Heart left ventricle (tissue), 16 donors: ENCODE data around the gene ZBTB4. TPM values are rescaled to one million over a fixed set of nuclear protein-coding genes. Genes with fewer than 3 reads are reported as not detected.

Source experiments
- ATAC-seq, 4 donors: fragments of 200-7000 bp; cut with Tn5 transposase; one replicate each; pipeline ENCODE4 v1.9.1; 2020 to 2022; ENCODE audit warnings: moderate library complexity in 4 of 4, mild to moderate bottlenecking in 3 of 4, moderate number of reproducible peaks in 1 of 4
- DNase-seq, 5 donors: peaks; one replicate each; pipeline ENCODE4 v3.0.0-alpha.2; 2020
- H3K27ac ChIP-seq, 12 donors: fragments of 200-600 bp; sonication (generic) in 4 of 12; one replicate each; pipeline versions ENCODE4 v1.5.0 to v1.8.0; 2016 to 2022; ENCODE audit warnings: mild to moderate bottlenecking in 2 of 12
- H3K27me3 ChIP-seq, 9 donors: fragments of 200-600 bp; sonication (generic) in 2 of 9; one replicate each; pipeline versions ENCODE4 v1.5.1 to v1.8.0; 2016 to 2022; ENCODE audit warnings: mild to moderate bottlenecking in 3 of 9
- H3K36me3 ChIP-seq, 9 donors: fragments of 200-600 bp; sonication (generic) in 2 of 9; one replicate each; pipeline versions ENCODE4 v1.5.0 to v1.8.0; 2018 to 2022; ENCODE audit warnings: mild to moderate bottlenecking in 2 of 9
- H3K4me1 ChIP-seq, 12 donors: fragments of 200-600 bp; sonication (generic) in 4 of 12; one replicate each; pipeline versions ENCODE4 v1.5.0 to v1.8.0; 2016 to 2022; ENCODE audit warnings: mild to moderate bottlenecking in 3 of 12
- H3K4me3 ChIP-seq, 12 donors: fragments of 200-600 bp; sonication (generic) in 4 of 12; one replicate each; pipeline versions ENCODE4 v1.5.0 to v1.8.0; 2017 to 2022; ENCODE audit warnings: mild to moderate bottlenecking in 9 of 12, moderate library complexity in 4 of 12
- H3K9me3 ChIP-seq, 12 donors: fragments of 200-600 bp; sonication (generic) in 4 of 12; one replicate each; pipeline versions ENCODE4 v1.5.0 to v1.8.0; 2016 to 2022; ENCODE audit warnings: mild to moderate bottlenecking in 1 of 12
- POLR2A ChIP-seq, 2 donors: fragments of 450-650 bp; IDR thresholded peaks; one replicate each; pipeline ENCODE4 v1.6.1; 2017; ENCODE audit warnings: antibody characterized with exemption in 2 of 2, mild to moderate bottlenecking in 2 of 2, moderate library complexity in 2 of 2
- WGBS, 4 donors: extraction: QIAGEN DNeasy Blood & Tissue Kit in 2 of 4; methylation state at CpG; one replicate each; pipeline versions ENCODE4 v1.1.5 to v1.1.7; 2013 to 2018; 5-methylcytosine and 5-hydroxymethylcytosine counted together
- intact Hi-C, 10 donors: fragments of 100-400 bp; cut with DNase I; formaldehyde crosslinking; loops; one replicate each; pipeline versions ENCODE4 v1.11.1 to v1.14.2; 2022
- polyA plus RNA-seq, 2 donors: library from polyadenylated mRNA; stranded (reverse); fragments of 200-250 nt; gene quantifications; one replicate each; pipeline ENCODE4 v1.2.3, GENCODE V29; 2013
- total RNA-seq, 9 donors: library from RNA; depleted of rRNA in 2 of 9; stranded (reverse); fragments of >200 nt in 2 of 9; fragmentation: NEBNext Ultra II Directional in 3 of 9; extraction: Animal tissue kit (Norgen Biotek cat#: 25700) in 3 of 9; gene quantifications; one replicate each; pipeline versions ENCODE4 v1.1.0 to v1.2.4, GENCODE V29; 2016 to 2023
- TF ChIP-seq, protein P1 (sequence below), 12 donors: fragments of 200-600 bp; sonication (generic) in 4 of 12; IDR thresholded peaks; one replicate each; pipeline versions ENCODE4 v1.5.0 to v1.8.0; 2018 to 2022; ENCODE audit warnings: antibody characterized with exemption in 12 of 12, mild to moderate bottlenecking in 5 of 12
- donor health status: ischemic (EF 13 %, LVEDD 7.1; RV severe dilation, severe dysfunction).
- donor health status: healthy with polysubstance abuse.
- donor health status: DM: no; HTN: yes; CAD: no.
- donor health status: DM: no; HTN: no; CAD: no.
- donor health status: ischemic (EF 25% LVEDD 6.9; RV normal size, moderate dysfunction).
- donor health status: ischemic (EF 25% LVEDD 5.7; RV mildly dilated, moderate dysfunction).
- donor health status: healthy.
- donor health status: DM: yes; HTN: yes; CAD: no.
- donor health status: ischemic (EF 35%, LVEDD 5.7; RV mildly dilated, moderate dysfunction).
- donor health status: nonischemic (EF 11% LVEDD 7.7; RV severe dilation, severe dysfunction).
- donor health status: DM: yes; HTN: yes; CAD: no.
- donor health status: PGD.
- donor health status: ischemic (EF 29% LVEDD 5.4; RV normal size, mild dysfunction).
- donor health status: nonischemic (EF 23%, LVEDD 6.1; RV moderate dilation, normal function).

The ZBTB4 gene
- total and polyA plus RNA-seq, 11 donors, result 29.3 to 77.2 (median 58.9) TPM

DNA sequence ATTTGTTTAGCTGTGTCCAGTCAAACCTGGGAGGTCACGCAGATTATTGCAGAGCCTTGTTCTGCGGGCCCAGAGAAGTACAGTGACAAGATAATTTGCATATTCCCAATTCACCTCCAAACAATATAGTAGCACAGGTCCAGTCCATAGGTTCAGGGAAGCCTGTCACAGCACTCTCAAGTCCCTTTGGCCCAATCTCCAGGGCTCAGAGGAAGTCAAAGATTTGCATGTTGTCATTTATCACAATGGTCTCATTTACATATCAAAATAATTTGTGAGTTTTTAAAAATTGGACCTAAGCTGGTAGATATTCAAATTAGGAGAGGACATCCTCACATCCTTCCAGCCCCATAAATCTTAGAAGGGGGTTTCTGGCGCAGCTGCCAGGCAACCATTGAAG, 11.9 kb downstream of the ZBTB4 start:
- H3K27ac ChIP-seq, result peak overlapping the region; percentile 69 to 86 (median 81)

DNA sequence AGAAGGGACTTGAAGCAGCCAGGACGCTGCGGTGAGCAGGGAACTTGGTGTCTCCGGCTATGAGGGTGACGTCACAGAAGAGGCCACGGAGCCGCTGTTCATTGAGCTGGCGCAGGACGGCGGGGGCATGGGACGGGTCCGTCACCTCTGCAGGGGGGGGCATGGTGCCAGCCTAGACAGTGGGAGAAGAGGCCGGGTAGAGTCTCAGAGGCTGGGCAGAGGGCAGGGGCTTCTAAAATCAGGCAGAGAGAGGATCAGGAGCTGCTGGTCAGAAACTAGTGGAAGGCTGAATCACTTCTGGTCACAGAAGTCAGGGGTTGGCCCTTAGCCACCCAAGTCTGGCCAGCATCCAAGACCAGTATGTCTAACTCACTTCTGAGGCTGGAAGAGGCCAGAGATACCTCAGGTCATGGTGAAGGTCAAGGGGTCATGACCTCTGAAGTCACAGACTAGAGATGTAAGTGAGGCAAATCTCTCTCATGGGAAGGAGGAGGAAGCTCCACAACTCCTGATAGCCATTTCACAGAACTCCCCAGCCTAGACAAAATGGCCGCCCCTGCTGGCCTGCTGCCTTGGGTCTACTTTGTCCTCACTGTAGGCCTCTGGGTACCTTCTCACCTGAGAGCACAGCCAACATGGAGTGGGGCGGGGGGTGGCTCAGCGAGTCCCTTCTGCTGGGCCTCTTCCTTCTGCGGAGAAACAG, 12.6 kb downstream of the ZBTB4 start:
- DNase-seq, result peak; percentile 76 to 90 (median 83)
- Histone ChIP-seq H3K27ac (peak overlapping the region; percentile 69 to 86 (median 81)), H3K4me1 (peaks cover 5 to 61% (median 41%) of the 10 kb centered on the region in 12 donors), H3K36me3 (peaks cover 0 to 49% (median 39%) of the 10 kb centered on the region in 9 donors), H3K27me3 (no peaks in the 10 kb centered on the region), H3K4me3 (no peak overlapping the region), H3K9me3 (no peaks in the 10 kb centered on the region)
- WGBS, 4 donors, result 56 to 70% (median 61%) methylated on average over 15 to 16 of the region's 16 CpGs
- no peak for TF ChIP-seq POLR2A (IDR thresholded peaks at IDR 0.05)
- TF ChIP-seq, protein P1, sequence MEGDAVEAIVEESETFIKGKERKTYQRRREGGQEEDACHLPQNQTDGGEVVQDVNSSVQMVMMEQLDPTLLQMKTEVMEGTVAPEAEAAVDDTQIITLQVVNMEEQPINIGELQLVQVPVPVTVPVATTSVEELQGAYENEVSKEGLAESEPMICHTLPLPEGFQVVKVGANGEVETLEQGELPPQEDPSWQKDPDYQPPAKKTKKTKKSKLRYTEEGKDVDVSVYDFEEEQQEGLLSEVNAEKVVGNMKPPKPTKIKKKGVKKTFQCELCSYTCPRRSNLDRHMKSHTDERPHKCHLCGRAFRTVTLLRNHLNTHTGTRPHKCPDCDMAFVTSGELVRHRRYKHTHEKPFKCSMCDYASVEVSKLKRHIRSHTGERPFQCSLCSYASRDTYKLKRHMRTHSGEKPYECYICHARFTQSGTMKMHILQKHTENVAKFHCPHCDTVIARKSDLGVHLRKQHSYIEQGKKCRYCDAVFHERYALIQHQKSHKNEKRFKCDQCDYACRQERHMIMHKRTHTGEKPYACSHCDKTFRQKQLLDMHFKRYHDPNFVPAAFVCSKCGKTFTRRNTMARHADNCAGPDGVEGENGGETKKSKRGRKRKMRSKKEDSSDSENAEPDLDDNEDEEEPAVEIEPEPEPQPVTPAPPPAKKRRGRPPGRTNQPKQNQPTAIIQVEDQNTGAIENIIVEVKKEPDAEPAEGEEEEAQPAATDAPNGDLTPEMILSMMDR (IDR thresholded peaks at IDR 0.05), result no peak
- peak; percentile 43 to 72 (median 56) for ATAC-seq
- intact Hi-C loops, result no loop called here

More for the DNA sequence above, 11.9 kb downstream of the ZBTB4 start:
- TF ChIP-seq, protein P1 (IDR thresholded peaks at IDR 0.05), result no peak
- no peak for TF ChIP-seq POLR2A (IDR thresholded peaks at IDR 0.05)
- H3K27me3 ChIP-seq, result no peaks in the 10 kb centered on the region
- WGBS, 4 donors, result 82 to 95% (median 91%) methylated on average over 3 of the region's 3 CpGs
- H3K4me3 ChIP-seq, result no peak overlapping the region
- intact Hi-C loops, result no loop called here
- ATAC-seq (no peak), DNase-seq (no peak)
- H3K9me3 ChIP-seq, result no peaks in the 10 kb centered on the region
- peaks cover 5 to 67% (median 43%) of the 10 kb centered on the region in 12 donors for H3K4me1 ChIP-seq
- H3K36me3 ChIP-seq, result peaks cover 0 to 45% (median 33%) of the 10 kb centered on the region in 9 donors

DNA sequence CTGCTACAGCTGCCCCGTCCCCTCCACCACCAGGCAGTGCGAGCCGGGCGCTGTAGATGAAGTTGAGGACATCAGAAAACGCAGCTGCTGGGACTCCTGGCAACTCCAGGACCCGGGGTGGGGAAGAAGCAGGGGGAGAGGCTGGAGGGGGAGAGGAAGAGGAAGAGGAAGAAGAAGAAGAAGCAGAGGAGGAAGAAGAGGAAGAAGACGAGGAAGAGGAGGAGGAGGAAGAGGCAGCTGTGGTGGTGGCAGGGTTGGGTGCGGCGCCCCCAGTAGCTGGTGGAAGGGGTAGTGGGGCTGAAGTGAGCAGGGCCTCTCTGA, 13.2 kb downstream of the ZBTB4 start:
- DNase-seq, result no peak
- no peaks in the 10 kb centered on the region for H3K27me3 ChIP-seq
- WGBS, 4 donors, result 78 to 83% (median 82%) methylated on average over 9 of the region's 9 CpGs
- H3K4me3 ChIP-seq, result no peak overlapping the region
- ATAC-seq, result no peak
- no peaks in the 10 kb centered on the region for H3K9me3 ChIP-seq
- H3K27ac ChIP-seq, result peak overlapping the region; percentile 53 to 86 (median 81)
- peaks cover 5 to 56% (median 39%) of the 10 kb centered on the region in 12 donors for H3K4me1 ChIP-seq
- intact Hi-C loops, result no loop called here
- TF ChIP-seq, protein P1 (IDR thresholded peaks at IDR 0.05), result no peak
- no peak for TF ChIP-seq POLR2A (IDR thresholded peaks at IDR 0.05)
- H3K36me3 ChIP-seq, result peaks cover 0 to 51% (median 39%) of the 10 kb centered on the region in 9 donors

DNA sequence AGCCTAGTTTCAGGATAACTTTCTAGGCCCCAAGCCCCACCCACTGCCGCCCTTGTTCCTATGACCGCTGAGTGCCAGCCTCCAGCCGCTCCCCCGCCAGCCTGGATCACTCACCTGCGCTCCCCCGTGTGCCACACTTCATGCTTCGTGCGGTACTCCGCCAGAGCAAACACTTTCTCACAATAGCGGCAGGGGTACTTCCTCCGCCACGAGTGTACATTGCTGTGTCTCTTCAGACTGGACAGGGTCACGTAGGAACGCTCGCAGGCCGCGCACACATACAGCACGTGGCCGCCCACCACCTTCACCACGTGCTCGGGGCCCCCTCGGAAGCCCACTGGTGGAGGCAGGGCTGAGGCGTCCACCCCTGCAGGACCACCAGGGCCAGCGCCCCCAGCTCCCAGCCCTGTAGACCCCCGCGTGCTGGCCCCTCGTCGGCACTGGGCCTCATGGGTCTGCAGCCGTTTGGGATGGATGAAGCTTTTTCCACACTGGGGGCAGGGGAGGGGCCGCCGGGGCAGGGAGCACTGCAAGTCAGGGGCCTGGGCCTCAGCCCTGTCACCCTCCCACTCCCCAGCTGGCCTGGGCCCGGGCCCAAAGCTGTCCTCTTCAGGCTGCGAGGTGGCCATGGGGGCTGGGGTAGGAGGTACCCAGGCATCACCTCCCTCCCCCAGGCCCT, 13.7 kb downstream of the ZBTB4 start:
- Histone ChIP-seq H3K4me1 (peaks cover 5 to 52% (median 36%) of the 10 kb centered on the region in 12 donors), H3K27ac (peak overlapping the region; percentile 53 to 86 (median 81)), H3K4me3 (no peak overlapping the region), H3K36me3 (peaks cover 0 to 52% (median 39%) of the 10 kb centered on the region in 9 donors), H3K9me3 (no peaks in the 10 kb centered on the region), H3K27me3 (no peaks in the 10 kb centered on the region)
- intact Hi-C loops, result no loop called here
- DNase-seq (no peak), ATAC-seq (peak in 2 of 4 donors; percentile 3 to 4)
- WGBS, 4 donors, result 90 to 92% (median 91%) methylated on average over 27 to 33 of the region's 33 CpGs
- no peak for TF ChIP-seq POLR2A (IDR thresholded peaks at IDR 0.05)
- TF ChIP-seq, protein P1 (IDR thresholded peaks at IDR 0.05), result no peak
